H54 (cell line): ENCODE results near the gene AGT.
"Not testable (repeated sequence)": the region's sequence is repeated elsewhere in the genome, so short reads cannot be mapped to it uniquely, and the experiment has no call there.

Experiments used
- DNase-seq: peaks from one replicate; pipeline ENCODE4 v3.0.0; 2011; ENCODE audit warnings: low spot score, mixed read lengths; ENCODE audit not compliant: insufficient read length
- FAIRE-seq: peaks from 3 replicates; lab custom pipeline; 2011; peaks lifted over from hg19 to GRCh38; lab: Jason Lieb, UNC
- POLR2A ChIP-seq: IDR thresholded peaks from 2 replicates; pipeline ENCODE4 v1.6.1; 2011; ENCODE audit warnings: low read depth, mild to moderate bottlenecking, low read length

The AGT gene

DNA sequence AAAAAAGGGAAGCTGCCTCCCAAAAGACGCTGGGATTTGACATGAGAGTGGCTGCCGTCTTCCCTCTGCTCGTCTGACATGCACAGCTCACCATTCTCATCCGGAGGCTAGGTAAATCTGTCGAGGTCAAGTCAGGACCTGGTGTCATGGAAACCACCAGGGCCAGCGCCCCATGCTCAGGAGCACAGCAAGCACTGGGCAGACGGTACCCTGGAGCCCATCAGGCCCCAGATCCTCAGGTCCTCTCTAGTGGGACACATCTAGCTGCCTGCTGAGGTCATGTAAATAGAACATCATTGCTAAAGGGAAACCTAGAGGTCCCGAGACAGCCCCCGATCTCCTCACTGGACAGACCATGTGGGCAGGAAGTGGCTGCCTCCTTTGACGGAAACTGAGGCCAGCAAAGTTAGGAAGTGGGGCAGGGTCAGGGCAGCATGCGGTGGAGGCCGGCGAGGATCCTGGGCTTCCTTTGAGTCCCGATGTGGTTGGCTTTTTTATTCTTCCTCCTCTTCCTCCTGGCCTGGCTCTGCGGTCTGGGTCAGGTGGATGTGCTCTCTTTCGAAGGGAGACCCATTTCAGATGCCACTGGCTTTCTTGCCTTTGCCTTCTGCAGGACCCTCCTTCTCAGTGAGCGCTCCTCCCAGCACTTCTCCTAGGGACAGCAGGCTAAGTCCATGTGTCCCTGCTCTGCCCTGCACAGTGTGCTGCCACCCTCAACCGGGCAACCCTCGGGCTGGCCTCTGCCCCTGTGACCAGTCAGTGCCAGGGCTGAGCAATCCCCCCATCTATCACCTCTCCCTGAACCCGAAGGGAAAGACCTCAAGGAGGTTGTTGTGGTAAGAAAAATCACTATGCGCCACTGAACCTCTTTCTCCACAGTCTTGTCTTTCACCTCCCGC lies 5.9 kb downstream of the AGT start:
- no peak for FAIRE-seq
- no peak for TF ChIP-seq POLR2A
- DNase-seq: no peak

DNA sequence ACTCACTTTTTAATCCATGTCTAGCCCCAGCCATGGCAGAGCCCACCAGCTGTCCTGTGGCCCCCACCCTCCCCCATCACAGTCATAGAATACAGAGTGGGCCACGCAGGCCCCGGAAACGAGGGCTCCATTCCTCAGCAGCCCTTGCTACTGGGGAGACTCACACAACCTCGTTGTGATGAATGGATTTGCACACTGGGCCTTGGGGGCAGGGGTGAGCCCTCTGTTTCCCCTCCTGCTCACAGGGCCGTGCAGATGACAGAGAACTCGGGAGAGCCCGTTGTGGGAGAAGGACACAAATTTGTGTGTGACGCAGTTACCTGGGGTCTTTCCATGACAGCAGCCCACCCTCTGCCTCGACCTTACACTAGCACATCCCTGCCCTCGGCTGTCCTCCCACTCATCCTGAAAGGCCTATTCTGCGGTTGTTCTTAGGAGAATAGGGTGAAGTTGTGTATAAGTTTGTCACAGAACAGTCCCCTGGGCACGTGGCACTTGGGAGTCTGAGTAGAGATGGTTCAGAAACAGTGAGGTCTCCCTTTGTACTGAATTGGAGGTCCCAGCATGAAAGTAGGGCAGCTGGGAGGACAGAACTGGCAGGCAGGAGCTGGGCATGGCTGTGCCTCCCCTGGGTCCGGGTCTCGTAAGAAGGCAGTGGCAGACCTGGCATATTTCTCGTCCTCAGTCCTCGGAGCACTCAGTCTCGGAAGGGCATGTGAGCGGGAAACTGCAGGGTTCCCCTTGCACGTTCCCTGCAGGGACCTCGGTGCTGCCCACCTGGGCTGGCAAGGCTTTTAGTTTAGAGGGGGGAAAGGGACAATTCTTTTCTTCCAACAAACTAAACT lies 6.8 kb downstream of the AGT start:
- no peak for FAIRE-seq
- TF ChIP-seq POLR2A: no peak
- DNase-seq: no peak

GRCh38 chr1:230706020-230706699 lies 7.8 kb downstream of the AGT start:
- no peak for FAIRE-seq
- no peak for TF ChIP-seq POLR2A
- no peak for DNase-seq

DNA sequence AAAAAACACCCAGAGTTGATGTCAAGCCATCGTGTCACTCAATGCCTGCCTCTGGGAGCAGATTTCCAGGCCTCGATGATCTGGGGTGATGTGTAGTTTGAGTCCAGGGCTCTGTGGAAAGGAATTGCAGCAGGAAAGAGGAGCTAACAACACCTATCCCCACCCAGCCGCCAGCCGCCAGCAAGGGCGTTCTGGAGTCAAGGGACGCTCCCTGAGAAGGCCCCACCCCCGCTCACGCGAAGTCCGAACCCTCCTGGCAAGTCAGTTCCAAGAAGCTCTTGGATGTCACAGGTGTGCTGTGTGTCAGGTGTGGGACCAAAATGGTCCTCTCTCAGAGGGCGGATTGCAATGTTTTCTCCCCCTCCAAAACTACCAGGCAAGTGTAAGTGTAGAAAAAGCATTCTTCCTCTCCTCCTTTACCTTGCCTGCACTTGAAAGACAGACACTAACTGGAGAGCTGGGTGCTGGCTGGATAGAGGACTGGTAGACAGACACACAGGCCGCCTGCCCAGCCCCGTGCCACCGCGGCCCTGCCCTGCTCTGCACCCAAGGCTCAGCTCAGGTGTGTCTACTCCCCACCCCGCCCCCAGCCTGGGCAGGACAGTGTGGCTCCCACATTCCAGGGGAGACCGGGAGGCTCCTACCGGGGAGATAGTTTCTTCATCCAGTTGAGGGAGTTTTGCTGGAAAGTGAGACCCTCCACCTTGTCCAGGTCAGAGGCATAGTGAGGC lies 8.5 kb downstream of the AGT start:
- FAIRE-seq (no peak), DNase-seq (no peak)

GRCh38 chr1:230704830-230705229 lies 9.1 kb downstream of the AGT start:
- FAIRE-seq: no peak
- no peak for DNase-seq
- TF ChIP-seq POLR2A: no peak

More for the DNA sequence above, 8.5 kb downstream of the AGT start:
- TF ChIP-seq POLR2A: no peak

DNA sequence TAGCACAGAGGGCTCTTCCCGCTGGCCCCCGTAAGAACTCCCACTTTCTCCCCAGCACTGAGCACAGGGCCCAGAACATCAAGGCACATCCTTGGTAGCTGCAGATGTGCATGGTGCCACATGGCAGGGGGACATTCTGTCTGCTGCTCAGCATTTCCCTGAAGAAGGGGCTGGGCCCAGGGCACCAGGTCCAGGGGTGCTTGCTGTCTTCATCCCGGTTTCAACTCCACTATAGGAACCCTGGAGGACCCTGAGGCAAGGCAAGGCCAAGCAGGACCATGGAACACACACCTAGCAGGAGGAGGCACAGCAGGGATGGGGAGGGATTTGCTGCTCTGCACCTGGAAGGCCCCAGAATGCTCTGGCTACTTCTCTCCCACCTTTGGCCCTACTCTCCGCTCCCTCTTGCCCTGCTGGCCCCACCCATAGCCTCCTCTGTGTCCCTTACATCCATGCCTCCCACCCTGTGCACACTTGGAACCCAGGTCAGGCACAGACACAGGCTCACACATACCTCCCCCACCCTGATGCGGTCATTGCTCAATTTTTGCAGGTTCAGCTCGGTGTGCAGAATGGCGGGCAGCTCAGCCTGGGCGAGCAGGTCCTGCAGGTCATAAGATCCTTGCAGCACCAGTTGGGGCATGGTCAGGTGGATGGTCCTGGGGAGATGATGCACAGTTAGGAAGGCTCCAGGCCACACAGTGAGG lies 10.1 kb downstream of the AGT start:
- DNase-seq (no peak), FAIRE-seq (no peak)
- no peak for TF ChIP-seq POLR2A

- no peak for FAIRE-seq
- DNase-seq: no peak
- no peak for TF ChIP-seq POLR2A
Measured at GRCh38 chr1:230702934-230703678, 10.8 kb downstream of the AGT start.

DNA sequence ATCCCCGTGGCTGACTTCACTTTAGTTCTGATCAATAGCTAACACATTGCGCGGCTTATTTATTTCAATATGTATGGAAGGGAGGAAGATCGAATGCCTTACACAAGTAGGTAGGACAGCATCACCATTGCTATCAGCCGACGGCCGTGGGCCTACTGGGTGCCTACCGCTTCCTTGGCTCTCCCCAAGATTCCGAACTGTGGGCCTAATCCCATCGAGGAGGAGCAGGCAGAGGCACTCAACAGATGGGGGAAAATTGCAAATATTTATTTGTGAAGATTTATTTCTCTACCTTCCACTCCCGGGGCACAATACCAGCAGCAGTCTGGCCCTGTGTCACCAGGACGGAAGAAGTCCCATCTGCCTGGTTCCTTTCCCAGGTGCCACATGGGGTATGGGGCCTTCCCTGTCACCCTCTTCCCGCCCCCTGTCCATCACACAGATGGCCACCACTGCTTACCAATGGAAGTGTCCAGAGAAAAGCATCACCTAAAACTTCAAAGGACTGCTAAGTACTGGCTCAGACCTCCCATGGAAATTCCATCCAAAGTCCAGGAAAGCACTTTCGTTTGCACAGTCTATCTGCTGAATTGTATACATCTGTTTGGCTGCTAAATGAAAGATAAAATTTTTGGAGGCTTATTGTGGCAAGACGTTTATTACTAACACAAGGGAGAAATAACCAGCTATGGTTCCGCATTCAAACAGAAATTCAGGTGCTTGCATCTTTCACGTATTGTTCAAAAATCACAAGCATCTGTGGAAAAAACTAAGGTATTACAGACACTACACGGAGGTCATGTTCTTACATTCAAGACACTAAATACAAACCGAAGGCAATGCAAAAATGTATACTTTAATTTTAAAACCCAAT lies 11.8 kb downstream of the AGT start:
- FAIRE-seq: no peak
- TF ChIP-seq POLR2A: no peak

DNA sequence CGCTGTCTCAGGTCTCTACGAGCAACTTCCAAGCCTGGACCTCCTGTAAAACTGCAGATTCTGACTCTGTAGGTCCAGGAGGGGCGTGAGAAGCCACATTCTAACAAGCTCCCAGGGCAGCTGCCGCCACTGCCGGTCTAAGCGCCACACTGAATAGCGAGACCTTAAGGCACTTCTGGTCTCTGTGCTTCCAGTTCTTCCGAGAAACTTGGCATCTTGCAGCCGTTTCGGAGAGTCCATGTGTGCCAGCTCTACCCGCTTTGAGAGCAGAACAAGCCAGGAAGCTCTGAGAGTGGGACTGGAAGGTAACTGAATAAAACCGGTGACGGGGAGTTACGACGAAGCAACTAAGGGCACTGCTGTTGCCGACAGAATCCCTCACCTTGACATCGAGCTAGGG lies 12.5 kb downstream of the AGT start:
- DNase-seq (no peak), FAIRE-seq (no peak)
- TF ChIP-seq POLR2A: no peak

More for the DNA sequence above, 11.8 kb downstream of the AGT start:
- DNase-seq: no peak

GRCh38 chr1:230700132-230700531 lies 13.8 kb downstream of the AGT start:
- FAIRE-seq (no peak), DNase-seq (no peak)
- TF ChIP-seq POLR2A: no peak

DNA sequence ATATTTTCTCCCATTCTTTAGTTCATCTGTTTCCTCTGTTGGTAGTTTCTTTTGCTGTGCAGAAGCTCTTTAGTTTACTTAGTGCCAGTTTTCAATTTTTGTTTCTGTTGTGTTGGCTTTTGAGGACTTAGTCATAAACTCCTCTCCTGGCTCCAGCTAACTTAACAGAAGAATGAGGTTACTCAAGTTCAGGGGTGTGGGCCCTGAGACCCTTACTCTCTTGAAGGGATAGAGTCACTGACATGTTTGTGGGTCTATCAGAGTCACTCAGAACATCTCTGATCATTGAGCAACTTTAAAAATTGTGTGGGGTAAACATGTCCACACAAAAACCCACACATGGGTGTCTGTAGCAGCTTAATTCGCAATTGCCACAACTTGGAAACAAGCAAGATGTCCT lies 14.2 kb downstream of the AGT start:
- FAIRE-seq (no peak), DNase-seq (no peak)
- TF ChIP-seq POLR2A: no peak

GRCh38 chr1:230698964-230699363 lies 15.0 kb downstream of the AGT start:
- not testable (repeated sequence) for FAIRE-seq

More at GRCh38 chr1:230698964-230699363, 15.0 kb downstream of the AGT start:
- DNase-seq: not testable (repeated sequence)
